Uterus (tissue), 2 donors: Measurements from ENCODE around the gene DMBT1.

Experiments used
- POLR2A ChIP-seq, 2 donors: fragments of 450-650 bp; IDR thresholded peaks; one replicate each; pipeline ENCODE4 v1.6.1; 2016; ENCODE audit warnings: antibody characterized with exemption in 2 of 2, mild to moderate bottlenecking in 1 of 2, moderate library complexity in 1 of 2
- TF ChIP-seq, protein P1 (sequence below), 4 experiments: fragments of 200-600 bp in 2 of 4; fragments of 450-650 bp in 2 of 4; sonication (generic) in 2 of 4; IDR thresholded peaks; one replicate each; pipeline ENCODE4 v1.5.1; 2016 to 2019; ENCODE audit warnings: antibody characterized with exemption in 4 of 4, mild to moderate bottlenecking in 2 of 4, moderate library complexity in 1 of 4

DNA sequence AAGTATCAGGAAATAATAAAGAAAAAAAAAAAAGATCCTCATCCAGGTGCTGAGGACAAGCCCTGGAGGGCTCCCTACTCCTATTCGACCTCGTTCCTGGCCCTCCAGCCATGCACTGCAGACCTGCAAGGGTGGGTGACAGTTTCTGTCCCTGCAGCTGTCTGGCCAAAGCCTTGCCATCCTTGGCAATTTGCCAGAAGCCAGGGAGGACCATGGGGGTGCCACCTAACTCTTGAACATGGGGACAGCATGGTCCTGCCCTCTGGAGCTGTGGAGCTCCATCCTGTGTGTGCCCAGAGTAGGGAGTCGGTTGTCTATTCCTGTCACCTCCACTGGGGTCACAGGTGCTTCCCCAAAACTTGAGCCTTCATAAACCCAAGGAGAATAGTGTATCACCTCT, 27.8 kb downstream of the DMBT1 start:
- TF ChIP-seq POLR2A (IDR thresholded peaks at IDR 0.05): no peak
- TF ChIP-seq, protein P1, sequence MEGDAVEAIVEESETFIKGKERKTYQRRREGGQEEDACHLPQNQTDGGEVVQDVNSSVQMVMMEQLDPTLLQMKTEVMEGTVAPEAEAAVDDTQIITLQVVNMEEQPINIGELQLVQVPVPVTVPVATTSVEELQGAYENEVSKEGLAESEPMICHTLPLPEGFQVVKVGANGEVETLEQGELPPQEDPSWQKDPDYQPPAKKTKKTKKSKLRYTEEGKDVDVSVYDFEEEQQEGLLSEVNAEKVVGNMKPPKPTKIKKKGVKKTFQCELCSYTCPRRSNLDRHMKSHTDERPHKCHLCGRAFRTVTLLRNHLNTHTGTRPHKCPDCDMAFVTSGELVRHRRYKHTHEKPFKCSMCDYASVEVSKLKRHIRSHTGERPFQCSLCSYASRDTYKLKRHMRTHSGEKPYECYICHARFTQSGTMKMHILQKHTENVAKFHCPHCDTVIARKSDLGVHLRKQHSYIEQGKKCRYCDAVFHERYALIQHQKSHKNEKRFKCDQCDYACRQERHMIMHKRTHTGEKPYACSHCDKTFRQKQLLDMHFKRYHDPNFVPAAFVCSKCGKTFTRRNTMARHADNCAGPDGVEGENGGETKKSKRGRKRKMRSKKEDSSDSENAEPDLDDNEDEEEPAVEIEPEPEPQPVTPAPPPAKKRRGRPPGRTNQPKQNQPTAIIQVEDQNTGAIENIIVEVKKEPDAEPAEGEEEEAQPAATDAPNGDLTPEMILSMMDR (IDR thresholded peaks at IDR 0.05): no peak
